ENCODE results near the gene HM13. TPM values are rescaled to one million over a fixed set of nuclear protein-coding genes. Genes with fewer than 3 reads are reported as not detected.
A peak's percentile ranks its signal among the peaks of the same experiment; 100 is the strongest.

HM13 gene
- total and polyA plus RNA-seq, 2 experiments from 2014 or later = 126 to 150 TPM

DNA sequence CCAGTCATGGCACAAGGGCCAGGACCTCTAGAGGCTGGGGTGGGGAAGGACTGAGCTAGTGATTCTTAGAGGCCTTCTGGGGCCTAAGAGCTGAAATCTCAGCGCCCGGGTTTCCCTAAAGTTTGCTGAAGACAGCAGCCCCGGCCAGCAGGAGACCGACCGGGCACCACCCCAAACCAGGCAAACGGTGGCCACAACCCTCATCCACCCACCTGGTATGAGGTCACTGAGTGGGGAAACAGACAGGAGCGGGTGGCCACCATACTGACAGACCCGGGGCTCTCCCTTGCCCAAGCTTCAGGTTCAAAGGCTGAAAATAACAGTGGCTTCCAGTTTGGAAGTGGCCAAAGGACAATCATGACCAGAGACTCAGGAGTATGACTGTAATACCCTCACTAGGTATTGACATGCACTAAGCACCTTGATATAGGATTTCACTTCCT, 55.8 kb downstream of the HM13 start (continued):
- TF ChIP-seq, protein P1, sequence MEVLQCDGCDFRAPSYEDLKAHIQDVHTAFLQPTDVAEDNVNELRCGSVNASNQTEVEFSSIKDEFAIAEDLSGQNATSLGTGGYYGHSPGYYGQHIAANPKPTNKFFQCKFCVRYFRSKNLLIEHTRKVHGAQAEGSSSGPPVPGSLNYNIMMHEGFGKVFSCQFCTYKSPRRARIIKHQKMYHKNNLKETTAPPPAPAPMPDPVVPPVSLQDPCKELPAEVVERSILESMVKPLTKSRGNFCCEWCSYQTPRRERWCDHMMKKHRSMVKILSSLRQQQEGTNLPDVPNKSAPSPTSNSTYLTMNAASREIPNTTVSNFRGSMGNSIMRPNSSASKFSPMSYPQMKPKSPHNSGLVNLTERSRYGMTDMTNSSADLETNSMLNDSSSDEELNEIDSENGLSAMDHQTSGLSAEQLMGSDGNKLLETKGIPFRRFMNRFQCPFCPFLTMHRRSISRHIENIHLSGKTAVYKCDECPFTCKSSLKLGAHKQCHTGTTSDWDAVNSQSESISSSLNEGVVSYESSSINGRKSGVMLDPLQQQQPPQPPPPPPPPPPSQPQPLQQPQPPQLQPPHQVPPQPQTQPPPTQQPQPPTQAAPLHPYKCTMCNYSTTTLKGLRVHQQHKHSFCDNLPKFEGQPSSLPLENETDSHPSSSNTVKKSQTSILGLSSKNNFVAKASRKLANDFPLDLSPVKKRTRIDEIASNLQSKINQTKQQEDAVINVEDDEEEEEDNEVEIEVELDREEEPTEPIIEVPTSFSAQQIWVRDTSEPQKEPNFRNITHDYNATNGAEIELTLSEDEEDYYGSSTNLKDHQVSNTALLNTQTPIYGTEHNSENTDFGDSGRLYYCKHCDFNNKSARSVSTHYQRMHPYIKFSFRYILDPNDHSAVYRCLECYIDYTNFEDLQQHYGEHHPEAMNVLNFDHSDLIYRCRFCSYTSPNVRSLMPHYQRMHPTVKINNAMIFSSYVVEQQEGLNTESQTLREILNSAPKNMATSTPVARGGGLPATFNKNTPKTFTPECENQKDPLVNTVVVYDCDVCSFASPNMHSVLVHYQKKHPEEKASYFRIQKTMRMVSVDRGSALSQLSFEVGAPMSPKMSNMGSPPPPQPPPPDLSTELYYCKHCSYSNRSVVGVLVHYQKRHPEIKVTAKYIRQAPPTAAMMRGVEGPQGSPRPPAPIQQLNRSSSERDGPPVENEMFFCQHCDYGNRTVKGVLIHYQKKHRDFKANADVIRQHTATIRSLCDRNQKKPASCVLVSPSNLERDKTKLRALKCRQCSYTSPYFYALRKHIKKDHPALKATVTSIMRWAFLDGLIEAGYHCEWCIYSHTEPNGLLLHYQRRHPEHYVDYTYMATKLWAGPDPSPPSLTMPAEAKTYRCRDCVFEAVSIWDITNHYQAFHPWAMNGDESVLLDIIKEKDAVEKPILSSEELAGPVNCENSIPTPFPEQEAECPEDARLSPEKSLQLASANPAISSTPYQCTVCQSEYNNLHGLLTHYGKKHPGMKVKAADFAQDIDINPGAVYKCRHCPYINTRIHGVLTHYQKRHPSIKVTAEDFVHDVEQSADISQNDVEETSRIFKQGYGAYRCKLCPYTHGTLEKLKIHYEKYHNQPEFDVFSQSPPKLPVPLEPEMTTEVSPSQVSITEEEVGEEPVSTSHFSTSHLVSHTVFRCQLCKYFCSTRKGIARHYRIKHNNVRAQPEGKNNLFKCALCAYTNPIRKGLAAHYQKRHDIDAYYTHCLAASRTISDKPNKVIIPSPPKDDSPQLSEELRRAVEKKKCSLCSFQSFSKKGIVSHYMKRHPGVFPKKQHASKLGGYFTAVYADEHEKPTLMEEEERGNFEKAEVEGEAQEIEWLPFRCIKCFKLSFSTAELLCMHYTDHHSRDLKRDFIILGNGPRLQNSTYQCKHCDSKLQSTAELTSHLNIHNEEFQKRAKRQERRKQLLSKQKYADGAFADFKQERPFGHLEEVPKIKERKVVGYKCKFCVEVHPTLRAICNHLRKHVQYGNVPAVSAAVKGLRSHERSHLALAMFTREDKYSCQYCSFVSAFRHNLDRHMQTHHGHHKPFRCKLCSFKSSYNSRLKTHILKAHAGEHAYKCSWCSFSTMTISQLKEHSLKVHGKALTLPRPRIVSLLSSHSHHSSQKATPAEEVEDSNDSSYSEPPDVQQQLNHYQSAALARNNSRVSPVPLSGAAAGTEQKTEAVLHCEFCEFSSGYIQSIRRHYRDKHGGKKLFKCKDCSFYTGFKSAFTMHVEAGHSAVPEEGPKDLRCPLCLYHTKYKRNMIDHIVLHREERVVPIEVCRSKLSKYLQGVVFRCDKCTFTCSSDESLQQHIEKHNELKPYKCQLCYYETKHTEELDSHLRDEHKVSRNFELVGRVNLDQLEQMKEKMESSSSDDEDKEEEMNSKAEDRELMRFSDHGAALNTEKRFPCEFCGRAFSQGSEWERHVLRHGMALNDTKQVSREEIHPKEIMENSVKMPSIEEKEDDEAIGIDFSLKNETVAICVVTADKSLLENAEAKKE (CRISPR knock-in tag; IDR thresholded peaks at IDR 0.05) = no peak
- TF ChIP-seq STAT1 (IDR thresholded peaks at IDR 0.05; ENCODE audit: unreplicated experiment) = no peak

DNA sequence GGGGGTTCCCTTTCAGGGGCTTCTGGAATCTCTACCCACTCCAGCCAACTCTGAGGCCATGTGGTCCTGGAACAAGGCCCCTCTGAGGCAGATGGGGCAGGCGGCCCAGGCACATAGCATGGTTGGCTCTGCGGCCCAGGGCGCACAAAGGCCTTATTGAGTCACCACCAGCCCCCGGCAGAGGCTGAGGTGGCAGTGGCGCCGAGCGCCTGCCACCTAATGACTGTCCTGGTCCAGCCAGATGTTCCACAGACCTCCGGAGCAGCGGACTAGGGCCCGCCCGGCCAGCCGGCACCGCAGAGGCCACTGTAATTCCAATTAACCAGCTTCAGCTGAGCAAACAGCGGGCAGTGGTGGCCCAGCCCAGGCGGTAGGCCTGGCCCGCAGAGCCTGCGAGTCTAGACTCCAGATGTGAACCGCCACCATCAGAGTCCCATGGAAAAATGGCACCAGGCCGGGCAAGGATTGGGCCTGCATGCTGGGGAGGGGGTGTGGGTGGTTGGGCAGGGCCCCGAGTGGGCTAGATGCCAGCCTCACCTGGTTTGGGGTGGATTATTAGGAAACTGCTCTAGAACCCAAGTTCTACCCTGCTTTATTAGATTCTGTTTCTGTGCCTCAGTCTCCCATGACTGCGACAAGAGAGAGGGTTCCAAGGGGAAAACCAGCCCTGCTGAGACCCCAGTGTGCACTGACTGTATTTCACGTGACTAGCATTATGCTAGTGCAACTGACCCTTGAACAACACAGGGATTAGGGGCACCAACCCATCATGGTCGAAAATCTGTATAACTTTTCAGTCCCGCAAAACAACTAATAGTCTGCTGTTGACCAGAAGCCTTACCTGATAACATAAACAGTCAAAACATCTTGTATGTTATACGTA, 56.7 kb downstream of the HM13 start:
- Histone ChIP-seq H4K20me1 (replicated peaks; ENCODE audit: insufficient read depth) (peaks cover 16% of the 10 kb centered on the region), H3F3A (replicated peaks; ENCODE audit: low read depth) (peaks cover 67% of the 10 kb centered on the region), H2AFZ (no peak overlapping the region), H3K27ac (ENCODE audit: low read depth) (peak overlapping the region; percentile 98; the same call in 1 of the 2 replicates), H3K4me1 (ENCODE audit: insufficient read depth) (peaks cover 73% of the 10 kb centered on the region), H3K4me3 (no peak overlapping the region), H3K36me3 (ENCODE audit: insufficient read depth) (0 out of 2 replicates have a peak, but pooled peaks cover 3% of the 10 kb centered on the region), H3K27me3 (ENCODE audit: insufficient read depth) (no peaks in the 10 kb centered on the region), H3K4me2 (no peak overlapping the region), H3K9me2 (ENCODE audit: insufficient read depth) (no peaks in the 10 kb centered on the region), H3K79me2 (replicated peaks; ENCODE audit: insufficient read depth) (0 out of 2 replicates have a peak, but pooled peaks cover 4% of the 10 kb centered on the region)
- H3K36me3 Mint-ChIP-seq (ENCODE audit: low read depth) = peaks cover 39% of the 10 kb centered on the region
- peaks cover 7% of the 10 kb centered on the region; the same call in 2 of the 3 replicates for H3K9me3 Mint-ChIP-seq
- peaks cover 55% of the 10 kb centered on the region for H3K27me3 Mint-ChIP-seq (ENCODE audit: insufficient read depth, low read depth, poor library complexity)
- DNase-seq (ENCODE audit: low spot score) (no peak), ATAC-seq (no peak)
- peak overlapping the region; percentile 36; the same call in 1 of the 3 replicates for H3K4me3 Mint-ChIP-seq
- H3K27ac Mint-ChIP-seq = peak overlapping the region; percentile 97; the same call in 1 of the 2 replicates
- peaks cover 64% of the 10 kb centered on the region for H3K4me1 Mint-ChIP-seq
- TF ChIP-seq NANOG (IDR thresholded peaks at IDR 0.05; ENCODE audit: borderline replicate concordance) = no peak
- TF ChIP-seq STAT1 (IDR thresholded peaks at IDR 0.05; ENCODE audit: unreplicated experiment) = no peak
- TF ChIP-seq, protein P2, sequence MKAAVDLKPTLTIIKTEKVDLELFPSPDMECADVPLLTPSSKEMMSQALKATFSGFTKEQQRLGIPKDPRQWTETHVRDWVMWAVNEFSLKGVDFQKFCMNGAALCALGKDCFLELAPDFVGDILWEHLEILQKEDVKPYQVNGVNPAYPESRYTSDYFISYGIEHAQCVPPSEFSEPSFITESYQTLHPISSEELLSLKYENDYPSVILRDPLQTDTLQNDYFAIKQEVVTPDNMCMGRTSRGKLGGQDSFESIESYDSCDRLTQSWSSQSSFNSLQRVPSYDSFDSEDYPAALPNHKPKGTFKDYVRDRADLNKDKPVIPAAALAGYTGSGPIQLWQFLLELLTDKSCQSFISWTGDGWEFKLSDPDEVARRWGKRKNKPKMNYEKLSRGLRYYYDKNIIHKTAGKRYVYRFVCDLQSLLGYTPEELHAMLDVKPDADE (IDR thresholded peaks at IDR 0.05) = no peak
- TF ChIP-seq ZNF331 (CRISPR knock-in tag; IDR thresholded peaks at IDR 0.05; ENCODE audit: low read depth) = no peak
- no peak for TF ChIP-seq CREB1 (CRISPR knock-in tag; IDR thresholded peaks at IDR 0.05; ENCODE audit: low read depth)

Measured in GM23338 (cell line).